Uterus (tissue), 4 donors: ENCODE data around the gene SORBS1. TPM values are rescaled to one million over a fixed set of nuclear protein-coding genes. Genes with fewer than 3 reads are reported as not detected.

ENCODE experiments used
- DNase-seq, 2 donors: peaks; one replicate each; pipeline ENCODE4 v3.0.0-alpha.2; 2019 to 2020
- H3K27ac ChIP-seq, 2 donors: fragments of 200-600 bp; sonication (generic); 1 replicate in 1 of 2; 2 replicates in 1 of 2; pipeline ENCODE4 v1.5.1; 2016 to 2018
- H3K27me3 ChIP-seq, 2 donors: fragments of 200-600 bp; sonication (generic); one replicate each; pipeline ENCODE4 v1.5.1; 2018 to 2019; ENCODE audit warnings: control low read depth in 1 of 2
- H3K36me3 ChIP-seq, 2 donors: fragments of 200-600 bp; sonication (generic); one replicate each; pipeline ENCODE4 v1.5.1; 2019; ENCODE audit warnings: control low read depth in 1 of 2
- H3K4me1 ChIP-seq, 2 donors: fragments of 200-600 bp; sonication (generic); one replicate each; pipeline ENCODE4 v1.5.1; 2018 to 2019; ENCODE audit warnings: control low read depth in 1 of 2
- H3K4me3 ChIP-seq, 2 donors: fragments of 200-600 bp; sonication (generic); 1 replicate in 1 of 2; 2 replicates in 1 of 2; pipeline ENCODE4 v1.5.1; 2018 to 2019; ENCODE audit warnings: mild to moderate bottlenecking in 1 of 2
- H3K9me3 ChIP-seq, 2 donors: fragments of 200-600 bp; sonication (generic); one replicate each; pipeline ENCODE4 v1.5.1; 2019; ENCODE audit warnings: control low read depth in 1 of 2
- POLR2A ChIP-seq, 2 donors: fragments of 450-650 bp; IDR thresholded peaks; one replicate each; pipeline ENCODE4 v1.6.1; 2016; ENCODE audit warnings: antibody characterized with exemption in 2 of 2, mild to moderate bottlenecking in 1 of 2, moderate library complexity in 1 of 2
- intact Hi-C: fragments of 100-400 bp; cut with DNase I; formaldehyde crosslinking; loops from one replicate; pipeline ENCODE4 v1.15.1; 2023; ENCODE audit warnings: low total_unique reads
- total RNA-seq, 4 donors: library from RNA; depleted of rRNA in 3 of 4; stranded (reverse); fragments of >200 nt in 3 of 4; gene quantifications; one replicate each; pipeline versions ENCODE4 v1.1.0 to v1.2.4, GENCODE V29; 2014 to 2023
- TF ChIP-seq, protein P1 (sequence below), 4 experiments: fragments of 200-600 bp in 2 of 4; fragments of 450-650 bp in 2 of 4; sonication (generic) in 2 of 4; IDR thresholded peaks; one replicate each; pipeline ENCODE4 v1.5.1; 2016 to 2019; ENCODE audit warnings: antibody characterized with exemption in 4 of 4, mild to moderate bottlenecking in 2 of 4, moderate library complexity in 1 of 4
- donor health status: DM: yes; HTN: yes; CAD: no.

The SORBS1 gene
- total RNA-seq, 4 donors from 2014 or later: 89.9 to 422 (median 271) TPM

DNA sequence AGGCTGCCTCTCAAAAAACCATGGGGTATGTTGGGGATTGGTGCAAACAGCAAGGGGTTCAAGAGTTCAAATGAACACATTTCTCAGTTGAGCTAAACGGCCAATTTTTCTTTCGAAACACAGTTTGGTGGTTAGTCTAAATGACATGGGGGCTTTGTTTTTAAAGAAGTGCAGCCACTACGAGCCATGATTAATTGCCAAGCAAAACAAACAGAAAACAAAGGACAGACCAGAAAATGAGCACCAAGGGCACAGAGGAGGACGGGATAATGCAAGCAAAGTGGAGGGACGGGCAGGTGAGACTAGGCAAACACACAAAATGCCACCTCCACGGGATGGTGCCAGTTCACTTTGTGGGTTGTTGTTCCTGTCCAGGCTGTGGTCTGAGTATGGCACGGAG is 205.9 kb downstream of the SORBS1 start:
- intact Hi-C loops: no loop called here
- Histone ChIP-seq H3K4me1 (peaks cover 0 to 4% of the 10 kb centered on the region in 2 donors), H3K36me3 (no peaks in the 10 kb centered on the region), H3K9me3 (no peaks in the 10 kb centered on the region), H3K27me3 (no peaks in the 10 kb centered on the region), H3K4me3 (no peak overlapping the region), H3K27ac (no peak overlapping the region)
- TF ChIP-seq, protein P1, sequence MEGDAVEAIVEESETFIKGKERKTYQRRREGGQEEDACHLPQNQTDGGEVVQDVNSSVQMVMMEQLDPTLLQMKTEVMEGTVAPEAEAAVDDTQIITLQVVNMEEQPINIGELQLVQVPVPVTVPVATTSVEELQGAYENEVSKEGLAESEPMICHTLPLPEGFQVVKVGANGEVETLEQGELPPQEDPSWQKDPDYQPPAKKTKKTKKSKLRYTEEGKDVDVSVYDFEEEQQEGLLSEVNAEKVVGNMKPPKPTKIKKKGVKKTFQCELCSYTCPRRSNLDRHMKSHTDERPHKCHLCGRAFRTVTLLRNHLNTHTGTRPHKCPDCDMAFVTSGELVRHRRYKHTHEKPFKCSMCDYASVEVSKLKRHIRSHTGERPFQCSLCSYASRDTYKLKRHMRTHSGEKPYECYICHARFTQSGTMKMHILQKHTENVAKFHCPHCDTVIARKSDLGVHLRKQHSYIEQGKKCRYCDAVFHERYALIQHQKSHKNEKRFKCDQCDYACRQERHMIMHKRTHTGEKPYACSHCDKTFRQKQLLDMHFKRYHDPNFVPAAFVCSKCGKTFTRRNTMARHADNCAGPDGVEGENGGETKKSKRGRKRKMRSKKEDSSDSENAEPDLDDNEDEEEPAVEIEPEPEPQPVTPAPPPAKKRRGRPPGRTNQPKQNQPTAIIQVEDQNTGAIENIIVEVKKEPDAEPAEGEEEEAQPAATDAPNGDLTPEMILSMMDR (IDR thresholded peaks at IDR 0.05): no peak
- TF ChIP-seq POLR2A (IDR thresholded peaks at IDR 0.05): no peak
- no peak for DNase-seq

DNA sequence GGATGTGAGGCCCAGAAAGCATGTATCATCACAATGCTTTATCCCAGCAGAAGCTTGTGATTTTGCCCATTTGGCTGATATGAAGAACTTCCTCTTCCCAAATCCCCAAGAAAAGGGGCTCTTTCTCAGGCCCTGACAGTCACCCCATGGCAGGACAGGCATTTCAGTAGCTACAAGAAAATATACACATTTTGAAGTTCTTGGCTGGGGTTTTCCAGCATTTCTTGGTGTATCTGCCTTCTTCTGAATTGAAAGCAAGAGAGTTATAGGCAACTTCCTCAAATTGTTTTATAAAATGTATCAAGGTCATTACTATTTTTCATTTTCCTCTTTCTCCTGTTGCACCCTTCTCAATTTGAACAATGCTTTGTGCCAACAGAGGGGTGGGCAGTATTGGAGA is 207.1 kb downstream of the SORBS1 start:
- no peak overlapping the region for H3K4me3 ChIP-seq
- no peak for DNase-seq
- no peaks in the 10 kb centered on the region for H3K27me3 ChIP-seq
- peaks cover 0 to 4% of the 10 kb centered on the region in 2 donors for H3K4me1 ChIP-seq
- no peaks in the 10 kb centered on the region for H3K36me3 ChIP-seq
- no peaks in the 10 kb centered on the region for H3K9me3 ChIP-seq
- TF ChIP-seq, protein P1 (IDR thresholded peaks at IDR 0.05): no peak
- no peak for TF ChIP-seq POLR2A (IDR thresholded peaks at IDR 0.05)
- H3K27ac ChIP-seq: no peak overlapping the region
- intact Hi-C loops: no loop called here

DNA sequence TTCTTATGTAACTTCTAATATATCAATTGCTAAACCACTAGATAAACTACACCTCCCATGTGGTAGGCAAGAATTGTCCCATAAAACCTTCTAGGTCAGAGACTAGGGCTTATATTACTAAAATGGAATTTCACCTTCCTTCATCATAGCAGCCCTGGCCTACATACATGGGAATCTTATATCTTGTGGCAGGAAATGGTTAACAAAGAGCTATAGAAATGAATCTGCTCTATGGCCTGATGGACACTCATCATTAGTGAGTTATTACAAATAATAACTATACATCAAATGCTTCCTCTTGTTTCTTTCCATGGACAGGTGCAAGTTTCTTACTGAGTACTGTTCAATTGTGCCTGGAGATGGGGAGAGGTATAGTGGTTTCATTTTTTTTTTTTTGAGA is 208.0 kb downstream of the SORBS1 start:
- Histone ChIP-seq H3K36me3 (no peaks in the 10 kb centered on the region), H3K4me1 (peaks cover 0 to 4% of the 10 kb centered on the region in 2 donors)

DNA sequence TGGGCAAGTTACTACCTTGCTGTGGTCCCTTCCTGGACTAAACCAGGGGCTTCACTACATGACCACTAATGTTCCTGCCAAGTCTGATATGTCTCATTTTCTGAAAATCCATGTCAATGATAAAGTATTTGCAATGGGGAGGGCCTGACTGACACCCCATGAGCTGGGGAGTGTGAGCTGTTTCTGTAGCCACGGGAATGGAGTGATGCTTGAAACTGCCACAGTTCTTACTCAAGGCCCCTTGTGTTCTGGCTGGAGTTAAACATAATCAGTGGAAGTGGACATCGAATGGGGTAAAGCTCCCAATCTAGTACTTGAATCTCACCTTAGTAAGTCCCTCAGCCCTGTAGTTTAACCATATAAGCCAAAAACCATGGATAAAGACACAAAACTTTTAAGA is 208.5 kb downstream of the SORBS1 start:
- no peak for DNase-seq
- intact Hi-C loops: no loop called here
- no peaks in the 10 kb centered on the region for H3K9me3 ChIP-seq
- peaks cover 0 to 4% of the 10 kb centered on the region in 2 donors for H3K4me1 ChIP-seq
- no peak overlapping the region for H3K4me3 ChIP-seq
- TF ChIP-seq, protein P1 (IDR thresholded peaks at IDR 0.05): no peak
- no peak for TF ChIP-seq POLR2A (IDR thresholded peaks at IDR 0.05)
- H3K27me3 ChIP-seq: no peaks in the 10 kb centered on the region
- H3K27ac ChIP-seq: peak overlapping the region in 1 of 2 donors; percentile 69
- H3K36me3 ChIP-seq: no peaks in the 10 kb centered on the region

More for the DNA sequence above, 208.0 kb downstream of the SORBS1 start:
- intact Hi-C loops: no loop called here
- no peak overlapping the region for H3K27ac ChIP-seq
- TF ChIP-seq POLR2A (IDR thresholded peaks at IDR 0.05): no peak
- TF ChIP-seq, protein P1 (IDR thresholded peaks at IDR 0.05): no peak
- no peak for DNase-seq
- H3K9me3 ChIP-seq: no peaks in the 10 kb centered on the region
- H3K4me3 ChIP-seq: no peak overlapping the region
- no peaks in the 10 kb centered on the region for H3K27me3 ChIP-seq

DNA sequence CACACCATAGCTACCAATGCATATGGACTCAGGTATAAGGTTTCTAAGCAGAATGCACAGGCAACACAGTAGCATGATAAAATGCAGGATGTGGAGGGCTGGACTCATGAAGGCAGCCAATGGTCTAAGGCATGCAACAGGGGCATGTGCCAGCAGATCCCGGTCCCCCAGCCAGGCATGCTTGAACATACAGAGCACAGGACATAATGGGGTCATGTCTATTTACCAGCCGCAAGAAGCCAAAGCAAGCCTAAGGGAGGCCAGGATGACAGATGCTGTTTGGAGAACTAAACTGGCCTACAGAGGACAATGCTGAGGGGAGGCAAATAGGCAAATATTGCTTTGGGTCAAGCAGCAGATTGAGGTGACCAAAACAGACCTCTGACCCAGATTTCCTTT is 210.3 kb downstream of the SORBS1 start:
- no peak for DNase-seq
- Histone ChIP-seq H3K27me3 (no peaks in the 10 kb centered on the region), H3K9me3 (no peaks in the 10 kb centered on the region), H3K4me1 (peaks cover 0 to 4% of the 10 kb centered on the region in 2 donors), H3K4me3 (no peak overlapping the region), H3K27ac (peak overlapping the region; percentile 59 to 69), H3K36me3 (no peaks in the 10 kb centered on the region)
- TF ChIP-seq POLR2A (IDR thresholded peaks at IDR 0.05): no peak
- TF ChIP-seq, protein P1 (IDR thresholded peaks at IDR 0.05): no peak
- intact Hi-C loops: no loop called here
